CD4-positive, alpha-beta T cell treated with Interleukin-12 subunit alpha and Interleukin-12 subunit beta, for 1 hour (primary cell): ENCODE data around the gene TTC39C.

Experiments
- DNase-seq: peaks from one replicate; pipeline ENCODE4 v3.0.0-alpha.2; 2020

Gene TTC39C

GRCh38 chr18:24014062-24014985 lies at the start of gene TTC39C:
Gene TTC39C (plus strand): TSS chr18:24014754. CDS start chr18:24014872, 118 bp downstream.
- peak; percentile 83 for DNase-seq

GRCh38 chr18:23966909-23967308 lies 47.6 kb upstream of the TTC39C start:
- no peak for DNase-seq

GRCh38 chr18:23967321-23968089 lies 47.0 kb upstream of the TTC39C start:
- DNase-seq, result peak; percentile 42

- DNase-seq, result no peak
Observed at GRCh38 chr18:23968638-23969604, 45.6 kb upstream of the TTC39C start.

GRCh38 chr18:23969664-23970063 lies 44.9 kb upstream of the TTC39C start:
- no peak for DNase-seq

- peak; percentile 84 for DNase-seq
Observed at GRCh38 chr18:23970161-23971096, 44.1 kb upstream of the TTC39C start.

- no peak for DNase-seq
Observed at GRCh38 chr18:23971097-23971440, 43.5 kb upstream of the TTC39C start.

GRCh38 chr18:23971666-23972230 lies 42.8 kb upstream of the TTC39C start:
- no peak for DNase-seq

- DNase-seq, result peak; percentile 66
Observed at GRCh38 chr18:23972453-23972852, 42.1 kb upstream of the TTC39C start.

GRCh38 chr18:23977103-23977502 lies 37.5 kb upstream of the TTC39C start:
- DNase-seq, result no peak

- DNase-seq, result no peak
Observed at GRCh38 chr18:23977719-23978483, 36.7 kb upstream of the TTC39C start.

GRCh38 chr18:23981369-23981980 lies 33.1 kb upstream of the TTC39C start:
- DNase-seq, result no peak

GRCh38 chr18:23982155-23983079 lies 32.1 kb upstream of the TTC39C start:
- no peak for DNase-seq

GRCh38 chr18:23983112-23983511 lies 31.4 kb upstream of the TTC39C start:
- no peak for DNase-seq

GRCh38 chr18:23986600-23987359 lies 27.8 kb upstream of the TTC39C start:
- no peak for DNase-seq

- DNase-seq, result no peak
Observed at GRCh38 chr18:23990474-23991410, 23.8 kb upstream of the TTC39C start.
